ENCODE measurements around the gene IL6R. TPM values are rescaled to one million over a fixed set of nuclear protein-coding genes. Genes with fewer than 3 reads are reported as not detected.

Gene IL6R
- total RNA-seq, 4 donors from 2014 or later, result 24.4 to 39.4 (median 27.8) TPM

DNA sequence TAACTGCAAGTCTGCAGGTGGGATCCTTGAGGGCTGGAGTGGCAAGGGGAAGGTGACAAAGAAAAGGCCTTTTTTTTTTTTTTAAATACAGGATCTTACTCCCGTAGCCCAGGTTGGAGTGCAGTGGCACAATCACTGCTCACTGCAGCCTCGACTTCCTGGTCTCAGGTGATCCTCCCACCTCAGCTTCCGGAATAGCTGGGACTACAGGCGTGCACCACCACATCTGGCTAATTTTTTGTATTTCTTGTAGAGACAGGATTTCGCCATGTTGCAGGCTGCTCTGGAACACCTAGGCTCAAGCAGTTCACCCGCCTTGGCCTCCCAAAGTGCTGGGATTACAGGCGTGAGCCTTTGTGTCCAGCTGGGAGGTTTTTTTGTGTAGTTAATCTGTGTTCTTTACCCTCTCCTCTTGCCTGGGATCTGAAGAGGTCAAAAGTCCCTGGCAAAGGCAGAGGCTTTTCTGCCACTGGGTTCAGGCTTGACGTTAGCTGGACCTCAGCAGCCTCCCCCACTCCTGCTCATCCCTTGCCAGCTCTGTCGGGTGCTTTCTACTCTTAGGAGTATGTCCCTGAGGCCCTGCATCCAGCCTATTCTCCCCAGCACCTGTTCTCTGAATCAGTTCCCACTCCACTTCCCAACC, 5.2 kb downstream of the IL6R start:
- TF ChIP-seq, protein P1, sequence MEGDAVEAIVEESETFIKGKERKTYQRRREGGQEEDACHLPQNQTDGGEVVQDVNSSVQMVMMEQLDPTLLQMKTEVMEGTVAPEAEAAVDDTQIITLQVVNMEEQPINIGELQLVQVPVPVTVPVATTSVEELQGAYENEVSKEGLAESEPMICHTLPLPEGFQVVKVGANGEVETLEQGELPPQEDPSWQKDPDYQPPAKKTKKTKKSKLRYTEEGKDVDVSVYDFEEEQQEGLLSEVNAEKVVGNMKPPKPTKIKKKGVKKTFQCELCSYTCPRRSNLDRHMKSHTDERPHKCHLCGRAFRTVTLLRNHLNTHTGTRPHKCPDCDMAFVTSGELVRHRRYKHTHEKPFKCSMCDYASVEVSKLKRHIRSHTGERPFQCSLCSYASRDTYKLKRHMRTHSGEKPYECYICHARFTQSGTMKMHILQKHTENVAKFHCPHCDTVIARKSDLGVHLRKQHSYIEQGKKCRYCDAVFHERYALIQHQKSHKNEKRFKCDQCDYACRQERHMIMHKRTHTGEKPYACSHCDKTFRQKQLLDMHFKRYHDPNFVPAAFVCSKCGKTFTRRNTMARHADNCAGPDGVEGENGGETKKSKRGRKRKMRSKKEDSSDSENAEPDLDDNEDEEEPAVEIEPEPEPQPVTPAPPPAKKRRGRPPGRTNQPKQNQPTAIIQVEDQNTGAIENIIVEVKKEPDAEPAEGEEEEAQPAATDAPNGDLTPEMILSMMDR (IDR thresholded peaks at IDR 0.05; ENCODE audit: low read depth), result no peak

DNA sequence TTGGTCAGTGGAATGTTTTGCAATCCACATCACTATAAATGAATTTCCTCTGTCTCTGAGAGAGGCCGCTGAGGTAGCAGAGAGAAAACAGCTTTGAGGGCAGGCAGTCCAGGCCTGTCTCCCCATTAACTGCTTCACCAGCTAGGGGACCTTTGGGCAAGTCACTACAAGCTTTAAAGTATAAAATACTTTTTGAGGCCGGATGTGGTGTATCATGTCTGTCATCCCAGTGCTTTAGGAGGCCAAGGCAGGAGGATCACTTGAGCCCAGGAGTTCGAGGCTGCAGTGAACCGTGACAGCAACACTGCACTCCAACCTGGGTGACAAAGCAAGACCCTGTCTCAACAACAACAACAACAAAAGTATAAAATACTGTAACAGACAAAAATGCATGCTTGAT, 6.4 kb downstream of the IL6R start:
- TF ChIP-seq, protein P1 (IDR thresholded peaks at IDR 0.05; ENCODE audit: low read depth), result no peak

DNA sequence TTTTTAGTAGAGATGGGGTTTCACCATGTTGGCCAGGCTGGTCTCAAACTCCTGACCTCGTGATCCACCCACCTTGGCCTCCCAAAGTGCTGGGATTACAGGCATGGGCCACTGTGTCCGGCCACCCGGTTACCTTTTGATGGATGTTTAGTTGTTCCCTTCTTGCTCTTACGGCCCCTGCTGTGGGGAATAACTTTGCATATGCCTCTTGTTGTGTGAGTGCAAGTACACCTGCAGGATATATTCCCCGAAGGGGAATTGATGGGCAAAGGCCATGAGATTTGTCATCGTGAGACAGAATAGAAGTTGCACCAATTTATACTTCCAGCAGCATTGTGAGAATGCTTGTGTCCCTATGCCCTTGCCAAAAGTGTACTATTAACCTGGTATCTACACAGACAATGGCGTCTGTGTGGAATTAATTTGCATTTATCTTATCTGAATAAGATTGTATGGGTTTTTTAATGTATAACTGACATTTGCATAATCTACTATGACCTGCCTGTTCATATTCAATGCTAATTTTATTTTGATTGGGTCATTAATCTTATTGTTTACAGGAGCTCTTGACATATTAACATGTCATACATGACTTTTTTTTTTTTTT, 8.1 kb downstream of the IL6R start:
- TF ChIP-seq, protein P1 (IDR thresholded peaks at IDR 0.05; ENCODE audit: low read depth), result no peak

DNA sequence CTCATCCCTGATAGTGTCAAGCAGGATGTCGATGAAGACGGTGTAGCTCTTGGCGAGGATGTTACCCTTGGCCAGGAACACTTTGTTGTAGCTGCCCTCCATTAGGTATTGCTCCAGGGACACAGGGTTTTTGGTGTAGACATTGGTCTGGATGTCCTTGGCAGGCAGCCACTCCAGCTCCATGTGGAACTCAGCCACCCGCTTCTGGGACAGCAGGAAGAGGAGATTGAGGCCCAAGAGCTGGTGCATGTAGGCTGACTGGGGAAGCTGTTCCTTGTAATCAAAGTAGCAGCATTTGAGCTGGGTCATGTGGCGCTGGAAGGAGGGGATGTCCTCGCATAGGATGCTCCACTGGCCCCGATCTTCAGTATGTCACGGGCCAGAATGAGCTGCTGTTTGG, 9.5 kb downstream of the IL6R start:
- TF ChIP-seq, protein P1 (IDR thresholded peaks at IDR 0.05; ENCODE audit: low read depth), result no peak

DNA sequence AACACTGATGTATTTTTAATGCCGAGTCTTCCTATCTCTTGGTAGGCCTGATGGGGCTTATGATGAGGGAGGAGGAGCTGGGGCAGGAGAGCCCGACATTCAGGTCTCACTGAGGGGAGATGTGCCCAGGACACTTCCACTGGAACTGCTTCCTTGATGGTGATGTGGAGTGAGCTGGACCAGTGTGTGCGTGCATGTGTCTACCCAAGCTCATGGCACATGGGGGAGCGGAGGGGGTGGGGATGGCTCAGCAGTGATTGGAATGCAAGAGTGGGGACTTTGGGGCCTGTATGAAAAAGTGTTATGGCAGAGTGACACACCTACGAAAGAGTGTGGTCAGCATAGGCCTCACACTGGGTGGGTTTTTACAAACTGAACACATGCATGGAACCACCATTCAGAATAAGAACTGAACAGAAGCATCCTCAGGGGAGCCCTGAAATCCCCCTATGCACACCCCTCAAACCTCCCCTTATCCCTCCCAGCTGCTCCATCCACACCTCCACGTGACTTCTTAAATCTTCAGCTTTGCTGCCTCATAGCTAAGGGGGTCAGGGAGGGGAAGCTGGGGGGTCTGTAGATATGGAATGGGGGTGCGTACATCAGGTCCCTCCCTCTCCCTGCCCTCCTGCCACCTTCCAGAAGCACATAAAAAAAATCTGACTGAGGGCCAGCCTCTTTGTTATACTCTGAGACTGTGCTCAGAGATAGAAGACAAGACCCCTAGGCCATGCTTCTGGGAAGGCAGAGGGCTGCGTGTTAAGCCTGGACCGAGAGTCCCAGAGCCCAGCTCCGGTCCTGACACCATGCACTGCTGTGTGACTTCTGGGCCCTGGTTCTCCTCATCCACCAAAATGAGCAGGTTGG, 11.6 kb downstream of the IL6R start:
- TF ChIP-seq, protein P1 (IDR thresholded peaks at IDR 0.05; ENCODE audit: low read depth), result no peak

DNA sequence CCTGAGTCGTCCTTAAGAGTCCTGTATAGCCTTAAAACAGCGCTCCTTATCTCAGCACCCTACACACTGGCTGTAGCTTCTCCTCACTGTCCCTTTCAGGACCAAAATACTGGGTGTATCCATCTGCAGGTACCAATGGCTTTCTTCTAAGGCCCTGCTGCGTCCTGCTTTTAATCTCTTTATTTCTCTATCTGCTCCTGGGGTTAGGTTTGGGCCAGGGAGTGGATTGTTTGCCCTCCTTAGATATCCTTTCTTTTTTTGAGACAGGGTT, 12.1 kb downstream of the IL6R start:
- TF ChIP-seq, protein P1 (IDR thresholded peaks at IDR 0.05; ENCODE audit: low read depth), result no peak
